ENCODE results near the gene FOSL1. TPM values are rescaled to one million over a fixed set of nuclear protein-coding genes. Genes with fewer than 3 reads are reported as not detected.

FOSL1 gene
- total and polyA plus RNA-seq, 5 experiments from 2014 or later, result 0.17 to 0.22 TPM; not detected in 3

DNA sequence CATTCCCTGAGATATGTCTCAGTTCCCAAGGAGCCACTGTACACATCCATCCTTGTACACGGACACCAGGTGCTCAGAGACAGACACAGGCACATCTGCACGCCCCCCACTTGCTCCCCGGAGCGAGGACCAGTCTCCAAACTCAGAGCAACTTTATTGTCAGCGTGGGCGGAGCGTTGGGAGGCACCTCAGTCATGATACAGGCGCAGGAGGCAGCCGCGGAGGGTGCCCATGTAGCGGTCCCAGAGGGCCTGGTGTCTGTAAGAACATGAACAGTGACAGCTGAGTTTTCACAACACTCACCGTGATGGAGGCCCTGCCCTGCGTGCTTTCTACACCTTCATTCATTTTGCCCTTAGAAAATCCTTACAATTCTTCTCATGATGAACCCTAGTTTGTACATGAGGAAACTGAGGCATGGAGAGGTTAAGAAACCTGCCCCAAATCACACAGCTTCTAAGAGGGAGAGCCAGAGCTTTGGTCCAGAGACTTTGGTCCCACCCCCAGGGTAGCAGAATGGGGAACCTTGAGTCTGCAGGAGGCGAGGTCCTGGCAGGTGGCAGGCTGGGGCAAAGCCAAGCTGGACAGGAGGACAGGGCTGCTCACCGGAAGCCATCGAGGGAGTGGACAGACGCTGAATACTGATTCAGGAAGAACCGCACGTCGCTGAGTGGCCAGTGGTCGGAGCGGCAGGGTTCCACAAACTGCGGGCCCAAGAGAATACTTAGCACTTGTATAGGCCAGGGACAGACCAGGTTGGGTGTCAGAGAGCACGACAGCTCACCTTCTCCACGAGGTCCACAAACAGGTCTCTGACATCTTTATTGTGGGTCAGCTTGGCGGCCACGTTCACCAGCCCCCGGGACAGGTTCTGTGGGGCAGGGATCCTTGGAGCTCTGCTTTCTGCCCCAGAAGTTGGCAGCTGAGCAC is 16.1 kb downstream of the FOSL1 start:
- POLR2A ChIA-PET, result interaction anchor here (0.6 to 16.8 kb wide), 19 partner anchors 9 to 231 kb away, joined by 3 to 405 read pairs (median 5); partner anchors contain the start of genes AP5B1, BANF1, CFL1 and CTSW
- DNase-seq, result no peak
- Mint-ChIP-seq H3K9me3 (no peaks in the 10 kb centered on the region), H3K27ac (peak overlapping the region; percentile 60 to 90 (median 83)), H3K4me1 (peaks cover 25 to 84% (median 70%) of the 10 kb centered on the region in 4 donors), H3K27me3 (no peaks in the 10 kb centered on the region), H3K36me3 (peaks cover 0 to 33% (median 2%) of the 10 kb centered on the region in 3 donors), H3K4me3 (peak overlapping the region in 5 of 10 donors; percentile 16 to 79 (median 23))
- no peak for ATAC-seq

GRCh38 chr11:65883058-65883761 is 17.0 kb downstream of the FOSL1 start:
- peaks cover 0 to 33% (median 2%) of the 10 kb centered on the region in 3 donors for H3K36me3 Mint-ChIP-seq

DNA sequence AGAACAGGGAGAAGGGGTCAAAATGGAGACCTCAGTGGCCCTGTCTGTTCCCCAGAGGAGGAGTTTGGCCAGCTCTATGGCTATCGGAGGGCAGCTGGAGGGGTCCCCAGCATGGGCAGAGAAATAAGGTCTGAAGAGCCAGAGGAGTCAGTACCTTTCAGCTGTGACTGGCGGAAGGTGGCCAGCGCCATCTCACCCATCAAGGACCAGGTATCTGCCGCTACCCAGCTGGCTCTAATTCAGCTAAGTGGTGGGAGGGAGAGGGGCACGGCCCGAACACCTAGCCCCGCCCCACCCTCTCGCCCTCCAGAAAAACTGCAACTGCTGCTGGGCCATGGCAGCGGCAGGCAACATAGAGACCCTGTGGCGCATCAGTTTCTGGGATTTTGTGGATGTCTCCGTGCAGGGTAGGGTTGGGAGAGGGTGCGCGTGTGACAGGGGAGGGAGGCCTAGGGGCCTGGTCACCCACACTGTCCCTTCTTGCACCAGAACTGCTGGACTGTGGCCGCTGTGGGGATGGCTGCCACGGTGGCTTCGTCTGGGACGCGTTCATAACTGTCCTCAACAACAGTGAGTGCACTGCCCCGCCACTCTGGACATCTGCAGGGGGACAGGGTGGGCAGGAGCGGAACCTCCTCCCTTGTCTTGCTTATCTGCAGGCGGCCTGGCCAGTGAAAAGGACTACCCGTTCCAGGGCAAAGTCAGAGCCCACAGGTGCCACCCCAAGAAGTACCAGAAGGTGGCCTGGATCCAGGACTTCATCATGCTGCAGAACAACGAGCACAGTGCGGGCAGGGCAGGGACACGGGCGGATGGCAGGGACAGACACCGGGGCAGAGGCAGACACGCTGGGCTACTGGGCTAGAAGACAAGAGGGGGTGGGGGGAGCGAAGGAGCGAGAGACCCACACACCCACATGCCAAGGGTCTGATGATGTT is 17.8 kb downstream of the FOSL1 start:
- POLR2A ChIA-PET, result interaction anchor here (0.8 to 16.8 kb wide), 4 partner anchors 7 to 21 kb away, joined by 4 to 405 read pairs (median 119); partner anchors contain the start of genes CCDC85B, CFL1, FIBP and MUS81
- Mint-ChIP-seq H3K9me3 (no peaks in the 10 kb centered on the region), H3K4me3 (peak overlapping the region in 4 of 10 donors; percentile 18 to 32 (median 22)), H3K27ac (peak overlapping the region in 8 of 10 donors; percentile 28 to 95 (median 86)), H3K27me3 (no peaks in the 10 kb centered on the region), H3K4me1 (peaks cover 21 to 83% (median 72%) of the 10 kb centered on the region in 4 donors), H3K36me3 (peaks cover 0 to 33% (median 2%) of the 10 kb centered on the region in 3 donors)
- ATAC-seq (no peak), DNase-seq (no peak)

More at GRCh38 chr11:65883058-65883761, 17.0 kb downstream of the FOSL1 start:
- H3K4me1 Mint-ChIP-seq, result peaks cover 21 to 83% (median 72%) of the 10 kb centered on the region in 4 donors
- H3K9me3 Mint-ChIP-seq, result no peaks in the 10 kb centered on the region
- no peak overlapping the region for H3K4me3 Mint-ChIP-seq
- DNase-seq, result no peak
- H3K27me3 Mint-ChIP-seq, result no peaks in the 10 kb centered on the region
- peak overlapping the region in 5 of 10 donors; percentile 18 to 85 (median 48) for H3K27ac Mint-ChIP-seq
- POLR2A ChIA-PET, result interaction anchor here (0.8 to 16.8 kb wide), 5 partner anchors 9 to 106 kb away, joined by 3 to 405 read pairs (median 4); partner anchors contain the start of genes CFL1 and MUS81
- ATAC-seq, result no peak

DNA sequence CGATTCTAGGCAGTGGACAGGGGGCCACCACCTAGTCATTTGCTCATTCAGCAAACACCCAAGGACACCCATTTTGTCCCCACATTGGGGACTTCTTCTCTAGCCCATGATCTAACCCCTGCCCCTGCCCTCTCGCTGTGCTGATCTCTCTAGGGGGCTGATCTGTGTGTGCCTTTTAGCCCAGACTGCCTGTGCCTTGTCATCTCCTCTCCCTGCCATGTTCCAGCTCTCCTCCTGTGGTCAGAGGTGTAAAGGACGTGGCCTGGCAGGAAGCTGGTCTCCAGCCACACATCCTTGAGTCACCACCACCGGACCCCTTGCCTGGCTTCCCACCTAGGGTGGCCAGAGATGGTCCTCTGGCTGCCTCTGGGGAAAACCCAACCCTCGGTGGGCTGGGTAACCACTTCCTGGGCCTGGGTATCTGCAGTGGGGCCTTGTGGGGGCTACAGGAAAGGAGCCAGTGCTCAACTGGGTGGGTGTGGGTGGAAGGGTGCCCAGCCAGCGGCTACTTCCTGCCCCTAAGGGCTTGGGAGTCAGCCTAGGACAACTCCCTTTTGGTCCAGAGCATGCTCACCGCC is 19.3 kb downstream of the FOSL1 start:
- H3K36me3 Mint-ChIP-seq, result peaks cover 0 to 27% (median 2%) of the 10 kb centered on the region in 3 donors
- peak overlapping the region; percentile 80 to 89 (median 84) for H3K4me3 Mint-ChIP-seq
- peak overlapping the region; percentile 86 to 95 (median 92) for H3K27ac Mint-ChIP-seq
- H3K9me3 Mint-ChIP-seq, result no peaks in the 10 kb centered on the region
- peaks cover 22 to 86% (median 65%) of the 10 kb centered on the region in 4 donors for H3K4me1 Mint-ChIP-seq
- ATAC-seq (no peak), DNase-seq (no peak)
- no peaks in the 10 kb centered on the region for H3K27me3 Mint-ChIP-seq
- POLR2A ChIA-PET, result interaction anchor here (0.7 to 16.8 kb wide), 6 partner anchors 9 to 169 kb away, joined by 3 to 405 read pairs (median 18); partner anchors contain the start of genes CCDC85B, CFL1, FIBP and KAT5

- Mint-ChIP-seq H3K9me3 (no peaks in the 10 kb centered on the region), H3K4me3 (peak overlapping the region; percentile 80 to 89 (median 84)), H3K27ac (peak overlapping the region; percentile 87 to 95 (median 92)), H3K36me3 (peaks cover 0 to 20% (median 2%) of the 10 kb centered on the region in 3 donors), H3K4me1 (peaks cover 21 to 79% (median 61%) of the 10 kb centered on the region in 4 donors), H3K27me3 (no peaks in the 10 kb centered on the region)
- no peak for DNase-seq
- no peak for ATAC-seq
- POLR2A ChIA-PET, result interaction anchor here (0.6 to 16.8 kb wide), 6 partner anchors 10 to 168 kb away, joined by 4 to 405 read pairs (median 18); partner anchors contain the start of genes CCDC85B, CFL1, FIBP and KAT5
Observed at GRCh38 chr11:65880027-65880426, 20.2 kb downstream of the FOSL1 start.

DNA sequence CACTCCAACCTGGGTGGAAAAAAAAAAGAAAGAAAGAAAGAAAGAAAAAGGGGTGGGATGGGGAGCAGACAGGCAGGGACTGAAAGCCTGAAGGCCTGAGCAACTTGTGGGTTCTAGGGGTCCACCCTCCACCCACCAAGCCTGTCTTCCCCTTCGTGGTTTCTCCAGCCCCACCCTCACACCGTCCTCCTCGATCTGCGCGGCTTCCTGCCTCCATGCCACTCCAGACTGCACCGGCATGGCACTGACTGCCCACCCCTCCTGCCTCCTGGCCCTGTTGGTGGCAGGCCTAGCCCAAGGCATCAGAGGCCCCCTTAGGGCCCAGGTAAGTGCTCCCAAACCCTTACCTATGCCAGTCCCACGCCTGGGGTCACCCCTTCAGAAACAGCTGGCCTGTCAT is 20.6 kb downstream of the FOSL1 start, which contains the start of gene CTSW:
Gene CTSW (plus strand): TSS at position 221 of the 400 bp plus-strand sequence. CDS start 18 bp downstream, at position 239.
- Mint-ChIP-seq H3K36me3 (peaks cover 0 to 18% (median 2%) of the 10 kb centered on the region in 3 donors), H3K9me3 (no peaks in the 10 kb centered on the region), H3K4me3 (peak within 1 kb of the TSS; percentile 80 to 89 (median 84)), H3K4me1 (peaks cover 19 to 75% (median 57%) of the 10 kb centered on the region in 4 donors), H3K27me3 (no peaks in the 10 kb centered on the region), H3K27ac (peak within 1 kb of the TSS; percentile 87 to 95 (median 92))
- POLR2A ChIA-PET, result interaction anchor here (0.6 to 16.8 kb wide), 6 partner anchors 10 to 167 kb away, joined by 3 to 405 read pairs (median 18); partner anchors contain the start of genes CCDC85B, CFL1, FIBP and KAT5
- peak in 7 of 10 donors; percentile 22 to 74 (median 47) for DNase-seq
- ATAC-seq, result peak; percentile 80 to 82

DNA sequence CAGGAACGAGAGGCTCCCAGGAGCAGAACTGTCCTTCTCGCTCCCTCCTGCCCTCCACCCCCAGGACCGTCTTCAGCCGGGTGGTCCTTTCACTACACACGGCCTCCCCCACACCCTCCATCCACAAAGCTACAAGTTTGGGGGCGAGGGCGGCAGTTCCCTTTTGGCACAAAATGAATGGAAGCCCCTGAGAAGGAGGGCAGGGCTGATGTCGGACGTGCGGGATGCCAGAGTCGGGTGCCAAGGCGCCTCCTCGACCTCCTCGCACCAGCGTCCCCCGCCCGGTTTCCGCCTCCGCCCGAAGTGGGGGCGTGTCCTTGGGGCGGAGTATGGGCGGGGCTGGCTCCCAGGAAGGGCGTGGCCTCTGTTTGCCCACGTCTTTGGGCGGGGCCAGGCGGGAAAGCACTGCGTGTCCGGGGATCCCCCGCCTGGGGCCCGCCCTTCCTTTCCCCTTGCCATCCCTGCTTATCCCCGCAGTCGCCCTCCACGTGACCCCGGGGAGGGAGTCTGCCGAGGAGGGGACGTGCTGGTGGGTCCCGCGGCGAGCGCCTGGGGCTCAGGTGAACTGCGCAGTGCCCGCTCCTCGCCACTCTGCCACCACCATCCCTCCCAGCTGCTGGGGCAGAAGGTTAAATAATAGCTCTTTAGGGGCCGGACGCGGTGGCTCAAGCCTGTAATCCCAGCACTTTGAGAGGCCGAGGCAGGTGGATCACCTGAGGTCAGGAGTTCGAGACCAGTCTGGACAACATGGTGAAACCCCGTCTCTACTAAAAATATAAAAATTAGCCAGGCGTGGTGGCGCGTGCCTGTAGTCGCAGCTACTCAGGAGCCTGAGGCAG is 26.7 kb downstream of the FOSL1 start:
- peaks cover 21 to 59% (median 45%) of the 10 kb centered on the region in 4 donors for H3K4me1 Mint-ChIP-seq

DNA sequence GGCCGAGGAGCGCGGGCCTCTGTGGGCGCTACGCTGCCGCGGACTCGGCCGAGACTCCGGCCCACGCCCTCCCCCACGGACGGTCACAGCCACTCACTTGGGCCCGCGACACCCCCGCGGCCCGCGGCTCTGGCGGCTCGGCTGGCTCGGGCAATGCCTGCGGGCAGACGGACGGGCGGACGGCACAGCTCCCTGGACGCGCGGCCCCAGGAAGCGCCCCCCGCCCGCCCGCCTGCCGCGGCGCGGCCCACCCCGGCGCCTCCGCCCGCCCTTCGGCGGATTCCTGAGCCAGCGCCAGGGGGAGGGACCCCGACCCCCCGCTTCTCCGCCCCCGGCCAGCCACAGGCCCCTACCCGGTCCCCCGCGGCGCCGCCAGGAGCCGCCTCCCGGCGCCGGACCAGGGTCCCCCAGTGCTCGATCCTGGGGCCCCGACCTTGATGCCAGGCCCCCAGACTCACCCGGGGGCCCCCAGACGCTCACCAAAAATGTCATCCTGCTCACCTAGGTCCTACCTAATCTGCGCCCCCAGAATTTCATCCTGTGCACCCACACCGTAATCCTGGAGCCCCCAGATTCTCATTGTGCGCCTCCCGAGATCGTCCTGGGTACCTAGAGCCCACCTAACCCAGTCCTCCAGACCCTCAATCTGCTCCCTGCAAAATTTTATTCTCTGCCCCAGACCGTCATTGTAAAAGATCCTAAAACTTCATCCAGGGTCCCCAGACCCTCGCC is 27.4 kb downstream of the FOSL1 start, which contains the start of gene EFEMP2:
Gene EFEMP2 (minus strand): TSS at position 215 of the 732 bp plus-strand sequence. CDS start 446 bp downstream, outside the sequence.
- DNase-seq, result peak in 1 of 10 donors; percentile 8
- POLR2A ChIA-PET, result interaction anchor here (1.1 to 15.0 kb wide), 4 partner anchors 12 to 162 kb away, joined by 4 to 209 read pairs (median 100); partner anchors contain the start of genes CCDC85B, CFL1, FIBP and MUS81
- Mint-ChIP-seq H3K4me3 (peak within 1 kb of the TSS; percentile 82 to 94 (median 90)), H3K27ac (peak within 1 kb of the TSS; percentile 83 to 97 (median 94)), H3K9me3 (no peaks in the 10 kb centered on the region), H3K36me3 (no peaks in the 10 kb centered on the region), H3K4me1 (peaks cover 19 to 56% (median 39%) of the 10 kb centered on the region in 4 donors), H3K27me3 (no peaks in the 10 kb centered on the region)
- peak; percentile 4 to 16 for ATAC-seq

More for the DNA sequence above, 26.7 kb downstream of the FOSL1 start:
- POLR2A ChIA-PET, result interaction anchor here (0.5 to 15.0 kb wide), 9 partner anchors 8 to 320 kb away, joined by 3 to 209 read pairs (median 4); partner anchors contain the start of genes CCDC85B, CFL1, FIBP and MUS81
- Mint-ChIP-seq H3K9me3 (no peaks in the 10 kb centered on the region), H3K4me3 (peak overlapping the region; percentile 82 to 94 (median 90)), H3K27ac (peak overlapping the region; percentile 83 to 97 (median 94)), H3K36me3 (no peaks in the 10 kb centered on the region), H3K27me3 (no peaks in the 10 kb centered on the region)
- DNase-seq (peak; percentile 90 to 100 (median 97)), ATAC-seq (peak; percentile 83 to 92)

All from naive thymus-derived CD8-positive, alpha-beta T cell (primary cell).